Measurements from ENCODE around the gene PRPF40B.
A peak's percentile ranks its signal among the peaks of the same experiment; 100 is the strongest.
"Not testable (repeated sequence)": the region's sequence is repeated elsewhere in the genome, so short reads cannot be mapped to it uniquely, and the experiment has no call there.

PRPF40B gene

GRCh38 chr12:49609059-49609874, 14.1 kb upstream of the PRPF40B start:
- no peak for DNase-seq (ENCODE audit: extremely low read depth in 1 of 2, low read depth in 1 of 2)

GRCh38 chr12:49609875-49610154, 13.5 kb upstream of the PRPF40B start:
- no peak for DNase-seq (ENCODE audit: extremely low read depth in 1 of 2, low read depth in 1 of 2)

DNA sequence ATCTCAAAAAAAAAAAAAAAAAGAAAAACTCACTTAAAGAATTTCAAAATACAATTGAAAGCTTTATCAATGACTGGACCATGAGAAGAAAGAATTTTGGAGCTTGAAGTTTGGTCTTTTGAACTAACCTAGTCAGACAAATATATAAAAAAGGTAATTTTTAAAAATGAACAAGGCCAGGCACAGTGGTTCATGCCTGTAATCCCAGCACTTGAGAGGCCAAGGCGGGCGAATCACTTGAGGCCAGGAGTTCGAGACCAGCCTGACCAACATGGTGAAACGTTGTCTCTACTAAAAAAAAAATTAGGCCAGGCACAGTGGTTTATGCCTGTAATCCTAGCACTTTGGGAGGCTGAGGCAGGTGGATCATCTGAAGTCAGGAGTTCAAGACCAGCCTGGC, 12.6 kb upstream of the PRPF40B start:
- not testable (repeated sequence) for DNase-seq (ENCODE audit: extremely low read depth in 1 of 2, low read depth in 1 of 2)

- no peak for DNase-seq (ENCODE audit: extremely low read depth in 1 of 2, low read depth in 1 of 2)
These were observed 11.2 kb upstream of the PRPF40B start for GRCh38 chr12:49612210-49612609.

DNA sequence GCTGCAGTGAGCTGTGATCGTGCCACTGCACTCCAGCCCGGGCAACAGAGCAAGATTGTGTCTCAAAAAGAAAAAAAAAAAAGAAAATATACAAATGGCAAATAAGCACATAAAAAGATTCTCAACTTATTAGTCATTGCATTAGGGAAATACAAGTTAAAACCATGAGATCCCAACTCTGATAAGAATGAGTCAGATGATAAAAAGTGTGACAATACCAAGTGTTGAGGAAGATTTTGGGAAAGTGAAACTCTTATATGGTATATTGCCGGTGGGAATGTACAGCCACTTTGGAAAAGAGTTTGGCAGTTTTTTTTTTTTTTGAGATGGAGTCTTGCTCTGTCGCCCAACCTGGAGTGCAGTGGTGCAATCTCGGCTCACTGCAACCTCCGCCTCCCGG, 7.6 kb upstream of the PRPF40B start:
- no peak for DNase-seq (ENCODE audit: extremely low read depth in 1 of 2, low read depth in 1 of 2)

DNA sequence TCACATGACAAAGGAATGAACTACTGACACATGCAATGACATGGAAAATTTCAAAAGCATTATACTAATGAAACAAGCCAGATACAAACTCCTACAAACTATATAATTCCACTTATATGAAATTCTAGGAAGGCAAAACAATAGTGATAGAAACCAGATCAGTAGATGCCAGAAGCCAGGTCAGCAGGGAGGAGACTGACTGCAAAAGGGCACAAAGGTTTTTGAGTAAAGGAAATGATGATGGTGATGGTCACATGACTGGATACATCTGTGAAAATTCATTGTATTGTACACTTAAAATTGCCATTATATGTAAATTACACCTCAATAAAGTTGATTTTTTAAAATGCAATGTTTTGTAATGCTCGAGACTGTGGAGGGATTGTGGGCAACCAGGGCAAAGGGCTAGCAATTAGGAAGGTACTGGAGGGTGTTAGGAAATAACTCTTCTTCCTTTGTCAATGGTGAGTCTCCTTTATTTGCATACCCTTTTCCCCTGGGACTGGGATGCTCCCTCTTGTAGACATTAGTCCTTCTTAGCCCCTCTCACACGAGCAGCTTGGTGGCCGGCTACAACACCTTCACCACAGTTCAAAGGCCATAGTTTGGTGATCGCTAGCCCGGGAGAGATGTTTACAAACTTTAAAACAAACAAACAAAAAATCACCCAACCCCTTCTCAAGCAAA, 6.7 kb upstream of the PRPF40B start:
- DNase-seq (ENCODE audit: extremely low read depth in 1 of 2, low read depth in 1 of 2): no peak

- DNase-seq (ENCODE audit: extremely low read depth in 1 of 2, low read depth in 1 of 2): no peak
These were observed 4.8 kb upstream of the PRPF40B start for GRCh38 chr12:49618576-49618975.

- DNase-seq (ENCODE audit: extremely low read depth in 1 of 2, low read depth in 1 of 2): no peak
These were observed 4.1 kb upstream of the PRPF40B start for GRCh38 chr12:49619286-49619685.

DNA sequence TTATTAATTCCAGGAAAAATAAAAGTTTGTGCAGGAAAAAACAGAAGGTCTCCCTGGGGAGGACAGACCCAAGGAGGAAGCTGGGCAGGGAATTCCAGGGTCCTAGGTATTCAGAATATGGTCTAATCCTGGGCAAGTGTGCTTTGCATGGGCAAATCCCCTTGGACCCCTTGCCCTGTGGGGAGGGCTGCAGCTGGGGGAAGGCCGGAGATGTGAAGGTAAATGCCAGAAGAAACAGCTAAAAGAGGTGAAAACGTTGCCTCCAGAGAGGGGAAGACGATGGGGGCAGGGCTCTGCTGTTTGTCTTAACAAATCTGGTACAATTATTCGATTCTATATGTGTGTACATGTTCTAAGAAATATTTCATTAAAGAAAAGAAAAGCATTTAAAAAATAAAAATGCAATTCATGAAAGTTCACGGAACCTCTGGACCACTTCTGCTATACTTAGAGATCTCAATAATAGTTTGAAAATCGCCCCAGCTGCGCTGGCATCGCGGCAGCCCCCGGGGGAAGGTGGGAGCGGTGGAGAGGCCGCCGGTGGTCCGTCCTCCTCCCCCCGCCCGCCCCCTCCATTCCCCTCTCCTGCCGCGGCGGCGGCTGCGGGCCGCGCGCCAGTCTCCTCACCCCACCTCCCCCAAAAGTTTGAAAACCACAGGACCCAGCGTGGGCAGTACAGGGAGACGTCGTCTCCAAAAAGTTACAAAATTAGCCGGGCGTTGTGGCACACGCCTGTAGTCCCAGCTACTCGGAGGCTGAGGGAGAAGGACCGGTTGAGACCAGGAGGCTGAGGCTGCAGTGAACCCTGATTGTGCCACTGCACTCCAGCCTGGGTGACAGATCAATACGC, 1.5 kb upstream of the PRPF40B start:
- peak in 1 of 2 donors; percentile 33 for DNase-seq (ENCODE audit: extremely low read depth in 1 of 2, low read depth in 1 of 2)

GRCh38 chr12:49622501-49623141, 740 bp upstream of the PRPF40B start:
- peak; percentile 16 to 53 for DNase-seq (ENCODE audit: extremely low read depth in 1 of 2, low read depth in 1 of 2)

DNA sequence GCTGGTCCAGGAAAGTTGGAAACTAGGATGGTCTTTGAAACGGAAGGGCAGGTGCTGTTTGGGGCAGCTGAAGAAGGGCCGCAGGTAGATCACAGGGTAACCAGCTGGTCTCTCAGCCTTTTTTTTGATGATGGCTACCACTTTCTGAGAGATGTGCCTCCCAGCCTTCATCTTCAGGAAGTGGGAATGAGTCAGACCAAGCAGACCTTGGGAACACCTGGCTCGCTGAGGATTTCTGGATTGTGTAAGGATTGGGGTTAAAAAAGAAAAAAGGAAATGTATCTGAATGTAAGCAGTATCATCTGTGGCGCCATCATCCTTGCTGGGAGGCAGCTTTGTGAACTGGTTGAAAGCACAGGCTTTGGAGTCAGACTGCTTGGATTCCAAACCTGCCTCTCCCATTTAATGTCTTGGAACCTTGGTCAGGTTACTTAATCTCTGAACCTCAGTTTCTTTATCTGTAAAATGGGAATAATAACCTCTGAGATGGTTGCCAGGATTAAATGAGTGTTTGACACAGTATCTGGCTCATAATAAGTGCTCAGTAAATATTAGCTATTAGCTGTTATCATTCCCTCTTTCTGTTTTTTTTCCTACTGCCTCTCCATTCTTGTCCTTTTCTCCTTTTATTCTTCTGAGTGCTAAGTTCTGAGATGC, 1.7 kb downstream of the PRPF40B start:
- no peak for DNase-seq (ENCODE audit: extremely low read depth in 1 of 2, low read depth in 1 of 2)

GRCh38 chr12:49626169-49626835, 2.9 kb downstream of the PRPF40B start:
- DNase-seq (ENCODE audit: extremely low read depth in 1 of 2, low read depth in 1 of 2): peak in 1 of 2 donors; percentile 11

DNA sequence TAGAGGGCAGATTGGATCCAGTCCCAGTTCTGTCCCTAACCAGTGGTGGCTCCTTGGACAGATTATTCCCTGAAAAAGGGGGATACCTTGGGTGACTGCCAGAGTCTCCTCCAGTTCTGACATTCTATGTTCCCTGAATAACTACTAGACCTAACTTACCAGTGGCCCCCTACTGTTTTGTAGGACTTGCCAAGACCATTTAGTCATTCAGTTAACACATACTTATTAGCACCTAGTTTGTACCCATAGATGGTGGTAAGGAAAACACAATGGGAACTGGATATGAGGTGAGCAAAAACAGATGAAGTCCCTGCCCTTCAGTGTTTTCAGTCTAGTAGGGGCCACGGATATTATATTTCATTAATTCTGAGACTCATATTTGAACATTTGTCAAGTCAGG, 3.5 kb downstream of the PRPF40B start:
- DNase-seq (ENCODE audit: extremely low read depth in 1 of 2, low read depth in 1 of 2): no peak

GRCh38 chr12:49627752-49628360, 4.5 kb downstream of the PRPF40B start:
- DNase-seq (ENCODE audit: extremely low read depth in 1 of 2, low read depth in 1 of 2): no peak

- no peak for DNase-seq (ENCODE audit: extremely low read depth in 1 of 2, low read depth in 1 of 2)
These were observed 8.1 kb downstream of the PRPF40B start for GRCh38 chr12:49631336-49631907.

DNA sequence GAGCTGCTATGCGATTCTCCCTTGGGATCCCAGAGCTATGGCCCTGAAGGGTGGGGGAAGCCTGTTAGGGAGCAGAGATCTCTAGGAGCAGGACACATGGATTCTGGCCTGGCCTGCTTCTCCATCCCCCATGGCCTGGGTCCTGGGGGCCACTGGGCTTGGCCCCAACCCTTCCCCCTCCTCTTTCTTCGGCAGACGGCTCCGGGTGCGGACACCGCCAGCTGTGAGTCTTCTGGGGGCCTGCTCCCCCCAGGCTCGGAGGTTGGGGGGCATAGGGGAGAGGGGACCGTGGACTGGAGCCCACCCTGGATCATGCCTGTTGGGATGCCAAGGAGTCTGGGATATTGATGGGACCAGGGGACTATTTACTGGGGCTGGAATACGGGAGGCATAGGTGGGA, 9.0 kb downstream of the PRPF40B start:
- no peak for DNase-seq (ENCODE audit: extremely low read depth in 1 of 2, low read depth in 1 of 2)

GRCh38 chr12:49632986-49633702, 9.8 kb downstream of the PRPF40B start:
- no peak for DNase-seq (ENCODE audit: extremely low read depth in 1 of 2, low read depth in 1 of 2)

- DNase-seq (ENCODE audit: extremely low read depth in 1 of 2, low read depth in 1 of 2): no peak
These were observed 10.5 kb downstream of the PRPF40B start for GRCh38 chr12:49633703-49634345.
